Pancreas (tissue), 10 donors: Measurements from ENCODE around the gene SETBP1. TPM values are rescaled to one million over a fixed set of nuclear protein-coding genes. Genes with fewer than 3 reads are reported as not detected.
A peak's percentile ranks its signal among the peaks of the same experiment; 100 is the strongest.

Experiments
- ATAC-seq, 4 donors: fragments of 200-7000 bp; cut with Tn5 transposase; one replicate each; pipeline versions ENCODE4 v1.8.0 to v1.9.1; 2020; ENCODE audit warnings: mild to moderate bottlenecking in 4 of 4, moderate library complexity in 4 of 4
- DNase-seq, 6 donors: peaks; one replicate each; pipeline ENCODE4 v3.0.0-alpha.2; 2020
- FAIRE-seq: peaks from 2 replicates; lab custom pipeline; 2012; peaks lifted over from hg19 to GRCh38; lab: Jason Lieb, UNC
- H3K27ac ChIP-seq, 4 donors: fragments of 200-600 bp; sonication (generic); 1 replicate in 3 of 4; 2 replicates in 1 of 4; pipeline versions ENCODE4 v1.5.0 to v1.8.0; 2020
- H3K27me3 ChIP-seq, 4 donors: fragments of 200-600 bp; one replicate each; pipeline ENCODE4 v1.8.0; 2021
- H3K36me3 ChIP-seq, 3 donors: fragments of 200-600 bp; sonication (generic) in 1 of 3; one replicate each; pipeline versions ENCODE4 v1.5.0 to v1.8.0; 2020 to 2021
- H3K4me1 ChIP-seq, 3 donors: fragments of 200-600 bp; one replicate each; pipeline ENCODE4 v1.8.0; 2021
- H3K4me3 ChIP-seq, 4 donors: fragments of 200-600 bp; sonication (generic) in 2 of 4; one replicate each; pipeline versions ENCODE4 v1.5.0 to v1.8.0; 2020 to 2021
- H3K9me3 ChIP-seq, 4 donors: fragments of 200-600 bp; one replicate each; pipeline ENCODE4 v1.8.0; 2021
- CTCF ChIP-seq, 4 donors: fragments of 200-600 bp; sonication (generic) in 3 of 4; IDR thresholded peaks; one replicate each; pipeline versions ENCODE4 v1.5.0 to v1.8.0; 2021; ENCODE audit warnings: antibody characterized with exemption in 4 of 4
- WGBS, 2 donors: extraction: QIAGEN DNeasy Blood & Tissue Kit; methylation state at CpG; one replicate each; pipeline ENCODE4 v1.1.7; 2013; 5-methylcytosine and 5-hydroxymethylcytosine counted together
- intact Hi-C, 3 donors: fragments of 100-400 bp; cut with DNase I; formaldehyde crosslinking; loops; one replicate each; pipeline versions ENCODE4 v1.11.1 to v1.14.2; 2022
- polyA plus RNA-seq, 2 donors: library from polyadenylated mRNA; stranded (reverse); fragments of 200-250 nt; gene quantifications; one replicate each; pipeline ENCODE4 v1.2.3, GENCODE V29; 2013
- total RNA-seq, 6 donors: library from RNA; stranded (reverse); fragmentation: NEBNext Ultra II Directional in 4 of 6; extraction: Animal tissue kit (Norgen Biotek cat#: 25700) in 4 of 6; gene quantifications; one replicate each; pipeline versions ENCODE4 v1.2.1 to v1.2.4, GENCODE V29; 2021 to 2023
- donor health status: healthy with polysubstance abuse.
- donor health status: DM: no; HTN: no; CAD: no; lungs with moderate emphysema.
- donor health status: DM: no; HTN: no; CAD: no.
- donor health status: control.
- donor health status: control.
- donor health status: Bipolar disorder and iron deficiency.
- donor health status: DM: yes; HTN: yes; CAD: no.
- donor health status: DM: no; HTN: no; CAD: no.
- donor health status: DM: no; HTN: no; CAD: no.
- donor health status: DM: yes; HTN: yes; CAD: no.

The SETBP1 gene
- total and polyA plus RNA-seq, 8 donors = 3.9 to 24.0 (median 18.1) TPM

- ATAC-seq (no peak), DNase-seq (no peak), FAIRE-seq (no peak)
- H3K4me3 ChIP-seq = no peak overlapping the region
- peaks cover 4 to 14% (median 6%) of the 10 kb centered on the region in 3 donors for H3K4me1 ChIP-seq
- H3K27me3 ChIP-seq = no peaks in the 10 kb centered on the region
- H3K9me3 ChIP-seq = no peaks in the 10 kb centered on the region
- intact Hi-C loops = no loop called here
- H3K36me3 ChIP-seq = no peaks in the 10 kb centered on the region
- 93 to 94% methylated on average over 5 of the region's 5 CpGs for WGBS, 2 donors
- H3K27ac ChIP-seq = no peak overlapping the region
- no peak for TF ChIP-seq CTCF (IDR thresholded peaks at IDR 0.05)
These were observed 60.8 kb downstream of the SETBP1 start for GRCh38 chr18:44741511-44741910.

GRCh38 chr18:44742126-44742525 is 61.4 kb downstream of the SETBP1 start:
- no peaks in the 10 kb centered on the region for H3K36me3 ChIP-seq
- WGBS, 2 donors = 93 to 94% methylated on average over 3 of the region's 3 CpGs
- DNase-seq (no peak), ATAC-seq (no peak), FAIRE-seq (no peak)
- H3K27ac ChIP-seq = peak overlapping the region in 1 of 4 donors; percentile 38
- no peaks in the 10 kb centered on the region for H3K9me3 ChIP-seq
- no peak overlapping the region for H3K4me3 ChIP-seq
- H3K27me3 ChIP-seq = no peaks in the 10 kb centered on the region
- no peak for TF ChIP-seq CTCF (IDR thresholded peaks at IDR 0.05)
- intact Hi-C loops = no loop called here
- H3K4me1 ChIP-seq = peaks cover 4 to 10% (median 6%) of the 10 kb centered on the region in 3 donors

GRCh38 chr18:44742718-44743311 is 62.1 kb downstream of the SETBP1 start:
- no peak for TF ChIP-seq CTCF (IDR thresholded peaks at IDR 0.05)
- WGBS, 2 donors = 39 to 45% methylated on average over 3 of the region's 3 CpGs
- no peak overlapping the region for H3K4me3 ChIP-seq
- H3K9me3 ChIP-seq = no peaks in the 10 kb centered on the region
- intact Hi-C loops = no loop called here
- H3K4me1 ChIP-seq = peaks cover 4 to 10% (median 6%) of the 10 kb centered on the region in 3 donors
- no peak for FAIRE-seq
- no peaks in the 10 kb centered on the region for H3K27me3 ChIP-seq
- peak overlapping the region in 1 of 4 donors; percentile 38 for H3K27ac ChIP-seq
- H3K36me3 ChIP-seq = no peaks in the 10 kb centered on the region
- ATAC-seq = peak; percentile 11 to 70 (median 52)
- peak in 4 of 6 donors; percentile 32 to 52 (median 46) for DNase-seq

- no peaks in the 10 kb centered on the region for H3K36me3 ChIP-seq
- peaks cover 4 to 10% (median 6%) of the 10 kb centered on the region in 3 donors for H3K4me1 ChIP-seq
- intact Hi-C loops = no loop called here
- H3K9me3 ChIP-seq = no peaks in the 10 kb centered on the region
- TF ChIP-seq CTCF (IDR thresholded peaks at IDR 0.05) = no peak
- H3K27me3 ChIP-seq = no peaks in the 10 kb centered on the region
- peak overlapping the region in 1 of 4 donors; percentile 5 for H3K27ac ChIP-seq
- ATAC-seq = no peak
- no peak for DNase-seq
- 75 to 80% methylated on average over 2 of the region's 2 CpGs for WGBS, 2 donors
- FAIRE-seq = no peak
- no peak overlapping the region for H3K4me3 ChIP-seq
These were observed 62.9 kb downstream of the SETBP1 start for GRCh38 chr18:44743631-44744030.
